HuH-7 (cell line): Measurements from ENCODE around the gene OLFML2B.

Experiments
- DNase-seq: peaks from one replicate; pipeline ENCODE4 v3.0.0; 2011; ENCODE audit warnings: low spot score

OLFML2B gene

DNA sequence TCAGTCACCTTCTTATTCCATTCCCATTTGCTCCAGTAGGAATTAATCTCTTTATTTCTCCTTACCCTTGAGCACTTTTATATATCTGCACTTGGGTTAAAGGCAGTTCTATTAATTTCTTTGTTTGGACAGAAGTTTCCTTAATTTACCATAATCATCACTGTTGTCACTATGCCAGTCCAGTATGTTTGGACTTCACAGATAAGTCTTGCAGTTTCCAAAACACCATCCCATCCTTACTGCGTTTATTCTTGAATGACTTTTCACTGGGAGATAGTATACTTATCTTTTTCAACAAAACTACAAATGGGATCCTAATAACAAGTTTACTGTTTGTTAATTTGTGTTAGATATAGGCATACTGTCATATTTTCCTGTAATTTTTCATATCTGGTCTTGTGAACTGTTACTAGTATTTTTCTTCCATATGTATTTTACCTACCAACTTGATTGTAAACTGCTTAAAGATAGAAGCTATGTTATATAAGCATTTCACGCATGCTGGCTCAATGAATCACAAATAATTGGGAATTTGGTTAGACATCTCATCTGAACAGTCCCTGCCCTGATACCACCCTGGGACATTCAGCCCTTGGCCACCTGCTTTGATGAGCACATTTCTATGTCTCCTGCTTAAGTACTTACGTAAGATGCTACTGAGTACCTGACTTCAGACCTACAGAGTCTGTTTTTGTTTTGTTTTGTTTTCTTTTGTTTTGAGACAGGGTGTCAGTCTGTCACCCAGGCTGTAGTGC, 78.2 kb downstream of the OLFML2B start:
- no peak for DNase-seq

DNA sequence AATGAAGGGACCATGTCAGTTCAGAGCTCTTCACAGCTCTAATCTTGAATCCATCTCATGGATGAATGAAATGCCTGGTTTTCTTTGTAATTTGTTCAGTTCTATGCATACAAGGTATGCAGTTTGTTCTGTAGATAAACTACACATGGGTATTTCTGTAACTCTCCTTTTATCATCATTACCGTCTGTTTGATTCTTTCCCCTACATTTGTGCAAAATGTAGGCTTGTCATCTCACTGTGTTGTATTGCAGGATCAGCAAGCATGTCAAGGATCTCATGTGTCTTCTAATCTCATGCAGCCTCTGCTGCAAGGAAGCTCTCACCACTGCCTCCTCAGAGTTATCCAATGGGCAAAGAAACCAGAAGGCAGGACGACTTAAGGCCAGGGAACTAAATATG, 79.3 kb downstream of the OLFML2B start:
- DNase-seq: no peak

DNA sequence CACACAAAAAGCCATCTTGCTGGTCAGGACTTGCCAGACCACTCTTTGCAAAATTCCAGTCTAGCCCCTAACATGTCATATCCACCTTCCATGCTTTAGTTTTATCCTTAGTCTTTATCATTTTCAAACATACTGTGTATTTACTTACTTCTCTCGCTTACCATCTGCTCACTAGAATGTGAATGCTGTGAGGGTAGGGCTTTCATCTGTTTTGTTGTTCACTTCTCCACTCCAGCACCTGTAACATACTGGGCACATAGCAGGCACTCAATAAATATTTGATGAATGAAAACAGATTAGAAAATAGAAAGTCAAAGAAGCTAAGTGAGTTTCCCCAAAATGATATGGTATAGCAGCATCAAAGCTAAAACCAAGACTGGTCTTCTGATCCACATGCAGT, 79.9 kb downstream of the OLFML2B start:
- DNase-seq: no peak

DNA sequence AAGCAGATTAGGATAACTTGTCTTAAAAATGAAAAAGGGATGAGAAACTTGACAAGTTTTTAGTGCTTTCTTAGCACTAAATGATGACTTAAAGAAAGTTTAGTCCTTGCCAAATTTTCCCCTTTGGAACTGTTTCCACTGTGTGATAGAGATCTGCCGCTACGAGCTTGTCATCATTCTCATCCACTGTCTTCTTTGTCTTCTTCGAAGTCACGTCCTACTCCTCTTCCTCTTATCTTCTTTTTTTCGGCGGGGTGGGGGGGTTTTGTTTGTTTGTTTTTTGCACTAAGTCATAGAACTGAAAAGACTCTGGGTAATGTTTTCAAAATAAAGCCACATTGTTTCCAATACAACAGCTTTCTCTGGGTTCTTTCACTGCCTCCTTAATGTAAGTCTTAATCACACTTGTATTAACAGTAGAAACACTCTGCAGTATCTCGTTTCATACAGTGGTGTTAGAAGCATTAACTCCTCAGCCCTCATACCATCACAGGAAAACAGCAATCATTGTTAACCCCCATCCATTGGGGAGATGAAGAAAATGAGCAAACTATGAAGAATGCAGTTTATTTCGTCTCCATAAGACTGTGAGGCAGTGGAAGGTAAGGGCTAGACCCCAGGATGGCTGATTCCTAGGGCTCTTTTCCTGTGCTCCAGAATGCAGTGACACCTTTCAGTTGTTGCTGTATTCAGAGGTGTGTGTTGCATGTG, 81.8 kb downstream of the OLFML2B start:
- no peak for DNase-seq

DNA sequence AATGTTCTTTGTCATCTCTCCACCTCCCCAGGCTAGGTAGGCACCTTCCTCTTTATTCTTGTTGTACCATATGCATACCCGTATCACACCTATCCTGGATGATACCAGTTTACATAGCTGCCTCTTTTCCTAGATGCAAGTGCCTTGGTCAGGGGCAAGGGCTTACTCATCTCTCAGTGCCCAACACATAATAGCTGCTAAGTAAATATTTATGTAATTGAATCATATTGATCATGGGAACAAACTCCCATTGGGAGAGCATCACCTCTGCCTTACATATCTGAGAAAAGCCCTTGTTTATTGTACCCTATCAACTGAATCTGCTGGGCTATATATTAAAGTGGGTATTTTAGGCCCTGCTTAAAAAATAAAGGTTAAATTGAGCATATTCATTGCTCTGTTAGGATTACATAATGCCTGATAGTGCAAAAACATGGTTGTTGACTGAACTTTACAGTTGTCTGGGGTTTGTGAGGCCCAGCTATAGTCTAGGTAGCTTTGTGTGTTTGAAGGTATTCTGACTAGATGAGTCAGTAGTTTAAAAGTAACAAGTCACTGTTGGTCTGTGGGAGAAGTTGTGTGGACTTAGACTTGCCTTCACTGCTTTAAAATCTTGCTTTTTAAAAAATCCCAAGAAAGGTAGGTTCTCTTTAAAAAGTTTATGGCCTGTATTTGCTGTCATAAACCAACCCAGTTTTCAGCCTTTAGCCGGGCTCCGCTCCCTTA, 82.6 kb downstream of the OLFML2B start:
- no peak for DNase-seq

DNA sequence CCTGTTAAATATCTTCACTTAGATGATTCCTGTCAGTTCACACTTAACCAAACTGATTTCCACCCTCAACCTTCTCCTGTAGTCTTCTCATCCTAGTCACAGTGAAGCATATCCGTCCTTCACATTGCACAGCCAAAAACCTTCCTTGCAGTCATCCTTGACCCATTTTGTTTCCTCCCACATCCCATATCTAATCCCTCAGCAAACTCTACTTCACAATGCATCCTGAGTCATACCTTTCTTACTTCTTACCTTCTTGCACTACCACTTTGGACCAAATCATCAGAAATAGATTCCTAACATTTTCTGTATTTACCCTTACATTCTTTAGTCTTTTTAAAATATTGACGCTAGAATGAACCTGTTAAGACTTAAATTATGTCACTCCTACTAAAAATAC, 86.9 kb downstream of the OLFML2B start:
- DNase-seq: no peak

DNA sequence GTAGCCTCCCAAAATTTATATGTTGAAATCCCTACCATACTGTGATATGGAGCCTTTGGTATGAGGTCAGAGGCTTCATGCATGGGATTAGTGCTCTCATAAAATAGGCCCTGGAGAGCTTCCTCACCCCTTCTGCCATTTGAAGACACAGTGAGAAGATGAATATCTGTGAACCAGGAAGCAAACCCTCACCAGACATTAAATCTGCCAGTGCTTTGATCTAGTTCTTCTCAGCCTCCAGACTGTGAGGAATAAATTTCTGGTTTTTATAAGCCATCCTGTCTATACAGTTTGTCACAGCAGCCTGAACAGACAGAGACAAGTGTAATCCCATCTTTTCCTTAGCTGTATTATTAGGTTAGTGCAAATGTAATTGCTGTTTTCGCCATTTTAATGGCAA, 88.4 kb downstream of the OLFML2B start:
- DNase-seq: no peak

DNA sequence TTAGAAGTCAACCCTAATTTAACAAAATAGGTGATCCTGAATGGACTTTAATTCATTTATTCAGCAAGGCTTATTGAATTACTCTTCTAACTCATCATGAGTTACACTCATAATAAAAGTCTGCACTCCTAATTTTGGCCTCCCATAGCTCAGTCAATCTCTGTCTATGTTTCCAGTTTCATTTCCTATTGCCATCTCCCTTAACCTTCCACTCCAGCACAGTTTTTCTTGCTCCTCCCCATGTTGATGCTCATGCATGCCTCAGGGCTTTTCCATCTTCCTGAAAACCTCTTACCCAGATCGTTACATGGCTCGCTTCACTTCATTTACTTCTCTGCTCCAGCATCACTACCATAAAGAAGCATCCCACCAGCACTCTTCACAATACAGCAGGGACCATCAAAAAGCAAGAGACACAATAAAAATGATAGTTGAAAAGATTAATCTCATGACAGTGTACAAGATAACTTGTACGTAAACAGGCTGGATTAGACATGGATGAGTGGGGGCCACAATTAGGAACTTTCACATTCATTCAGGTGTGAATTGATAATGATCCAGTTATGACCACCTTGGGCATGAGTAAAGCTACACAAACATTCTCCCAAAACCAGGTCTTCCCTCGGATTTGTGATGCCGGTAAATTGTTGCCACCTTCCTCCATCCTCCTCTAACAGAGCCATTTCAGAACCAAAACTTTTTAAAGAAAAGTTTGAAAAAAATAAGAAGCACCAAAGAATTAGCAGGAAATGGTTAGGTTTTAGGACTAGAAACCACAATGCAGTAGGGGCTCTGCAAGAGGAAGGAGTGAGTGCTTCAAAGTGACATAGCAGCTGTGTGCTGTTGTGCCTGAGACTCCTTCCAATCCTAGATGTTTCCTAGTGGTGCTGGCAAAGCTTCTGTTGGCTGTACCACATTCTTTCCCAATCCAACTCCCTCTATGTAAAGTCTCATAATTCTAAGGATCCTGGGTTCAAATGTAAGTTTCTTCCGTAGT, 89.8 kb downstream of the OLFML2B start:
- DNase-seq: no peak
